Effector CD4-positive, alpha-beta T cell (primary cell): ENCODE data around the gene CCDC102B.
"Not testable (repeated sequence)": the region's sequence is repeated elsewhere in the genome, so short reads cannot be mapped to it uniquely, and the experiment has no call there.

ENCODE experiments used
- DNase-seq: peaks from one replicate; pipeline ENCODE4 v3.0.0-alpha.2; 2020

Gene CCDC102B

DNA sequence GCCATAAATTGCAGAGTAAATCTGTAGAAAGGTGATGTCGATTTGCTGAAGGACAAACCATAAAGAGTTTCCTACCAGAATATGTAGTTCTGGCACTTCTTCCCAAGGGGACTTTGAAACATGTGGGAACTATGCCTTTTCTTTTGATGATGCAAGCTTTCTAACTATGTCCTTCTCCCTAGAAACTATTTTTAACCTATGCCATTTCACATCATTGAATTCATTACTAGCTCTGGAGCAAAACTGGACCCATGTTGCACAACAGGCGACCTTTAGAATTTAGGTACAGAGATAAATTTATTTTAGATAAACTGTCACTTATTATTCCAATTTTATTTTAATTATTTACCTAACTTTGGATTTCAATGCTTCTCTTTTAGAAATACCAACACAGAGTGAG, 186.5 kb downstream of the CCDC102B start:
- DNase-seq = no peak

DNA sequence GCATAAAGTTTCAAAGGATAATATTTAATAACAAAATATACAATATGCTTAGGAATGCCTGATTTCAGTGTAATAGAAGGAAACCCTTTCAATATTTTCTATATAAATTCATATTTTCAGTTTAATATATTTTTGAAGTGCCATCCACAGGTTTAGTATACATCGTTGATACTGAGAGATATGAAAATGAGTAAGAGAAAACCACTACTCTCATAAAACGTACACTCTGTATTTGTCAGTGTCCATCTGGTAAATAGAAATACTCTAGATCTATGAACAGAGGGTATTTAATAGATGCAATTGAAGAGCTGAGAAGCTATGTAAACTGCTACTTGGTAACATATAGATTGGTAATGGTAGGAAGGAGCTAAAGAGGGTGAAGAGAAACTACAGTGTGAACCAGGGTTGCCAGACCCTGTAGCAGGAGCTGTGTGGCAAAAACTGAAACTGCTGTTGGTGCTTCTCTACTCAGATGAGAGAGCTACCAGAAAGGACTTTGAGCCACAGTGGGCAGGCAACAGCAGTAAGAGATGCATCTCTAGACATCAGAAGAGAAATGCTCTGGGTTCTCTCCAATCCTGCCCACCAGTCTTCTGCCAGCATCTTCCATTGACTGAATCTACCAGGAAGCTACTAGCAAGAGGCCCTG, 187.4 kb downstream of the CCDC102B start:
- DNase-seq = no peak

DNA sequence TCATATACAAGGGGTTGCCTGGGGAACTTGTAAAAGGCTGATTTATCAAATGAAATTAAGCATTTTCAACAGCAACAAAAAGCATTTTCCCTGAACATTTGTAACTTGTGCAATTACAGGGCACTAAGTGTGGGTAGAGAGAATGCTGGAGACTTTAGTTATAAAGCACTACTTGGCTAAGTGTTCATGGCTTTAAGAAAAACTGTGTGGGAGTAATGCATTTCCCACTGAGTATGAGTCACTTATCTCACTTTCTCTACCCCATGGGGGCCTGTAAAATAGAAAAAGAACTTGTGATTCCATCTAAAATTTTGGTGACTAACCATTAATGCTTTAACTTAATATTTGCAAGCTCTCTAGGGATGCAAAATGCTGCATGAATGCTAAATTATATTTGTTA, 193.4 kb downstream of the CCDC102B start:
- no peak for DNase-seq

DNA sequence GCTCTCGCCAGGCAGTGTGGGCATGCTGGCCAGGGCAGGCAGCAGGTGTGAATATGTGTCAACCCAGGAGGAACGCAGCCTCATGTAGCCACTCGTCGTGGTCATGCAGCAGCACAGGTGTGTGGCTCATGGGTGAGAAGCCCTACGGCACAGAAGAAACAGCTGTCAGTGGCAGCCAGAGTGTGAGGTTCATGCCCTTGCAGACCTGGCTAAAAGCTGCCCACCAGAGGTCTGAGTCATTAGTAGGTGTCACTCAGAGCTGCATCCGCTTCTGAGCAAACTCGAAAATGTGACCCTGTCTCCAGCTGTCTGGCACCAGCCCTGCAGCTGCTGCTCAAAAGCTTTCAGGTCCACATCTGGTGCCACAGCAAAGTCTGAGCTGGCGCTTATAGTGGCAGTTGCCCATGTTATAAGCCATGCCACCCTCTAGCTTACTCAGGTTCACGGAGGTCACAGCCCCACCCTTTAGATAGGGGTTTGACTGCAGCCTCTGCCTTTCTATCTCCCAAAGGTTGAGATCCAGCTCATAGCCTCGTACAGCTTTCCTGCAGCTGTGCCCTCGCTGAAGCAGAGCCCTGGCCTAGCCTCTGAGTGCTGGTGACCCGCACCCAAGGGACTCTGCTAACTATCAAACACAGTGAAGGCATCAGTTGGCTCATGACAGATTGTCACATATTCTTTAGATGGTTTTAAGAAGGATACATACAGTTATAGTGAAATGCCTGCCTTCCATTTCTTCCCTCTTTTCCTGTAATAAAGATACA, 195.0 kb downstream of the CCDC102B start:
- DNase-seq = no peak

DNA sequence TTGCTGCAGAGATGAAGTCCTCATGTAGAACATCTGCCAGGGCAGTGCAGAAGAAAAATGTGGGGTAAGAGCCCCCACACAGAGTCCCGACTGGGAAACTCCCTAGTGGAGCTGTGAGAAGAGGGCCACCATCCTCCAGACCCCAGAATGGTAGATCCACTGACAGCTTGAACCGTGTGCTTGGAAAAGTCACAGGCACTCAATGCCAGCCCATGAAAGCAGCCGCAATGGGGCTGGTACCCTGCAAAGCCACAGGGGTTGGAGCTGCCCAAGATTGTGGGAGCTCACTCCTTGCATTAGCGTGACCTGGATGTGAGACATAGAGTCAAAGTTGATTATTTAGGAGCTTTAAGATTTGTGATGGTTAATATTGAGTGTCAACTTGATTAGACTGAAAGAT, 197.8 kb downstream of the CCDC102B start:
- DNase-seq = no peak

DNA sequence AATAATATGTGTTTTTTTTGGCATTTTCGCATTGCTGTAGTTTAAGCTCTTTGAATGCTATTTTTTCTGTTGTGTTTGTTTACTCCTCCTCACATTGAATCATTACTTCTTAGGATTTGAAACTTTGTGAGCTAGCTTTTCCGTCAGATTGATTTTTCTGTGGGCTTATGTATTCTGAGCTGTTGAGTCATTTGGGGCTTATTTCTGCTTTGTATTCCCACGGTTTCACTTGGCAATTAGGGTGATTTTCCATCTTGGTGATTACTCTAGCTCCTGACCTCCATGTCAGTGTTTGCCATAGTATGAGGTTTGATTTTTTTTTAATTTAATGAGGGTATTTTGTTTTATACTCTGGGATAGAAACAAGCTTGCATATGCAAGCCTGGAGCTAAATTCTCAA, 200.0 kb downstream of the CCDC102B start:
- no peak for DNase-seq

DNA sequence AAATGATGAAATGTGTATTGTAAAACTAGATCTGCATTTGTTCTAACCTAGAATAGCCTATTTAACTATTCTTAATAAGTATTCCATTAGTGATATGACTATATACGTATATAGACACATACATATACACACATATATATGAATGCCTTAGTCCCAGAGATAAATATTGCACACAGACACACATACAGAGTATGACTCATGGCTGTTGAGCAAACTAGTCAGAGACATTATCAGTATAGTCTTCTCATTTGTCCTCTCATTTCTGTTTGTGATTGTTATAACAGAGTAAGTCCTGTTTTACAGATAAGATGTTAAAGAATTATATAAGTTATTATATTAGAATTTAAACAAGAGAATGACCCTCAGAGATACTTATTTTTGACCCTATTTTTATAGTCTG, 202.5 kb downstream of the CCDC102B start:
- DNase-seq = no peak

DNA sequence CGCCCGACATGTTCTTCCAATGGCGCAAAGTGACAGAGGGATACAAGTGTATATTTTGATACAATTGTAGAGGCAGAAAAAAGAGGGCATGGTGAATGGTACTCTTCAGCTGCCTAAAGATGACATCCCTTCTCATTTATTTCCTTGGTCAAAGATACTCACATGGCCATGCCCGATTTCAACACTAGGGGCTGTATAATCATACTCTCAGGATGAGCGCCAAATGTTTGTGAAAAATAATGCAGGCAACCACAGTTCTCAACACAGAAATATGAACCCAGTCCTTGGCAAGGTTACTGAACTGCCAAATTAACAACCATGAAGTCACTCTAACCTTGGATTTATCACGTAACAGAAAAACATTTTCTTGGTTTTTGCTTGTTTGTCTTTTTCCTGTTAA, 204.4 kb downstream of the CCDC102B start:
- no peak for DNase-seq

DNA sequence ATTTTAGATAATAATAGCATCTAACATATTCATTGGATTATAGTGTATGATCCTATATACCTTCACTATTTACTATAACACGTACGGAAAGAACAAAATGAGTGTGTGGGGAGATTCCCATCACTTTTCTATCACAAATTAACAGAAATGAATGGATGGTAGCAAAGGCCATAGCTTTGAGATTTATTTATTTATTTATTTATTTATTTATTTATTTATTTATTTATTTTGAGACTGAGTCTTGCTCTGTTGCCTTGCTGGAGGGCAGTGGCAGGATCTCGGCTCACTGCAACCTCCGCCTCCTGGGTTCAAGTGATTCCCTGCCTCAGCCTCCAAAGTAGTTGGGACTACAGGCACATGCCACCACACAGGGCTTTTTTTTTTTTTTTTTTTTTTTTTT, 208.3 kb downstream of the CCDC102B start:
- not testable (repeated sequence) for DNase-seq

DNA sequence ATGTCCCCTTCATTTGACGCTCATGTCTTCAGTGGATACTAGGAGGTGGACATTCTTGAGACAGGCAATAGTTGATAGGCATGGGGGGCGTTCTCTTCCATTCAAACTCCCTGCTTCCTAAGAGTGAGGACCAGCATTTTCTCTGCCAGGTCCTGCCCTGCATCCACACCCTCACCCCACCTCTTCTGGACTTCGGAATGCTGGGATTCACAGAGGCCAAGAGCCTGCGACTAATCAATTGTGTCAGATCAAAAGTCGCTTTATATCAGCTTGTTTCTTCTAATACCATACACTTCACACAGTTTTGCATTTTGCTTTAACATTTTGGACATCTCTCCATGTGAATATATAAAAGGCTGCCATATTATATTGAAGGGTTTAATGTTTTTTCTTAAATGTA, 210.7 kb downstream of the CCDC102B start:
- no peak for DNase-seq

DNA sequence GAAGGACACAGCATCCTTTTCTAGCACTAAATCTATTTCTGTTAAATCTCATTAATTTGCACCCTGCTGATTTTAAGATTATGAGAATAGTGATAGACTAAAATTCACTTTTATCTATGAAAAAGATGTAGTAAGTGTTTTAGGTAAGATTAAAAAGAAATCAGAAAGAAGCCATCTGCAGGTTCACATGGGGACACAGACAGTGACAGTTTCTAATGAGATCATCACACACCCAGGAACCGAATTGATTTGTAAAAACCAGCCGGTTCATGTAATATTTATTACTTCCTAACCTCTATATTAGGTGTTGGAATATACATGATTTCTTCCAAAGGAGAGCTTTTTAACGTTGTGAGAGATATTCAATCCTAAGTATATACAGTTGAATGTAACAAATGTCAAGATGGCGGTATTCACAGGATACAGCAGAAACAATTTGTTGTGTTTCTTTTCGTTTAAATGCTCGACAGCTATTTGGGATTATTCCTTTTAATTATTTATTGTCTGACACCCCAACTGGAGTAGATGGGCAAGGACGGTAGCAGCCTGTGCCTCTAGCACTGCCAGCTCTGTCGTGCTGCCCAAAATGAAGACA, 223.4 kb downstream of the CCDC102B start:
- no peak for DNase-seq

DNA sequence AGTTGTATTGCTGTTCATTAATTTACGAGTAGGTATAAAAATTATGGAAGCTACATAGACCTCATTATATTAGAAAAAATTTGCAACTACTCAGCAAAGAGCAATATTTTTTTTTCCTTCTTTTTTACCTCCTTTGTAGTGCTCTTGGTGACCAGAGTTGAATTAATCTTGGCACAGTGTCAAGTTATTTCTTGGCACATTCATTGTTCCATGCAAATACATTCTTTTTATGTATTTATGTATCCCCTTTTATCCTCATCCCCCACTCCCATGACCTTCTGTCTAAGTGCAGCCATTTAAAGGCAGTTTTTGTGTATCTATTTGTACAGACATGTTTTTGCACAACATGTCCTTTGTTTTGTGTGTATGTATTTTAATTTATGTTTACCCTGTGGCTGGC, 224.5 kb downstream of the CCDC102B start:
- no peak for DNase-seq

DNA sequence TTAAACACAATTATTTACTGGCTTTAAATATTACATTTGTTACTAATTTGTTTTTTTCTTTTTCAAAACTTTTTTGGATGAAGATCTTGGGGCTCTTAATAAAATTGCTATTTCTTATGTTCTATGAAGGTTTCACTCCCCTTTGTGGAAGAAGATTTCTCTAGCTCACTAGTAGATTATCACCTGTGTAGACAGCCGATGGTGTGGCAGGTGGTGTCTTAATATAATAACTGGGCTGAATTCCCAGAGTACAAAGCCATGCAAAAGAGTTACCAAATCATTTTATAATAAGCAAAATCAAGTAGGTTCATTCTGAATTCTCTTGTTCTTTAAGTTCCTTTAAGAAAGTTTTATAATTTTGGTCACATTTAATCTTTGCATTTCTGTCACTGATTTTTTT, 233.7 kb downstream of the CCDC102B start:
- DNase-seq = no peak

DNA sequence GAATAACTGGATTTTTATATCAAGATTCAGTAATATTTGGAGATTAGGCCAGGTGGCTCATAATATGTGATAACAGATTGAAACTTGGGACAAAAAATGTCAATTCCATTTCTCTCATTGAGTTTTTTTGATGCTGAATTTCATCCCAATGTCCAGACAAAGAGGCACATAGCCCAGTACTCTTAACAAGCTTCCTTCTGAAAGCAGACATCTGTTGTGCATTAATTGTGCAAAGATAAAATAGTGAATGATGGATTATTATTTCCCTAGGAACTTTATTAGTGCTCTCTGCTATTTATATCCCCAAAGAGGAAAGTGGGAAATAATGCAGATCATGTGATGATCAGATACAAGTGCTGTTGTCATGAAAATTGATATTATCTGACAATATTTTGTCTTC, 234.1 kb downstream of the CCDC102B start:
- no peak for DNase-seq

DNA sequence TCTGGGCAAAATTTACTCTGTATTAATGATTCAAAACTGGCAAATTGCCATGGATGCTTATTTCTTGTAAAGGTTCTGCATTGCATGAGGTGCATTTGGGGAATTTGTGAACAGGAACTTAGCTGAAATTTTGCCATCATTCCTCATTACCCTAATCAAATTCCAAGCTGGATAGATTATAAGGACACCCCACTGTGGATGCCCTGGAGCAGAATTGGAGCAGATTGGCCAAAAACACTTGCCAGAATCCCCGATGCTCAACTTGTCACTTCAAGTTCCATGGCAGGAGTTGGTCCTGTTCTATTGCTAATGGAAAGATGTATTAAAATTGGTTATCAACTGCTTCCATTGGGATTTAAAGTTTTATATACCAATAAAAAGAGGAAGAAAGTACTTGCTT, 237.9 kb downstream of the CCDC102B start:
- DNase-seq = no peak

DNA sequence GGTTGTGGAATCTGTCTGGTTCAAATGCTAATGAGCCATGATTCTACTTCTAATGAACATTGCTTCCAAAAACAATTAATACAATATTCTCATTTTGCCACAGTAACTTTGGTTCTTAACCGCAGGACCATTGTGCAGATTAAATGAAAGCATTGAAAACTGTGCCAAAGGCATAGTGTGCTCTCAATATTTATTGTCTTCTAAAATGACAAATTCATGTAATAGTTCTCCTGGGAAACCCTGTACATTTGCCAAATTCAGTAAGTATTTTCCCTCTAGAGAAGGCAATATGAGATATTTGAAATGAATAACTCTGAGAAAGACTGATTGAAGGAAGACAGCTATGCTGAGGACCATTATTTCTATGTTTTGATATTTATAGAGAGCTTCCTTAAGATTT, 246.3 kb downstream of the CCDC102B start:
- no peak for DNase-seq

DNA sequence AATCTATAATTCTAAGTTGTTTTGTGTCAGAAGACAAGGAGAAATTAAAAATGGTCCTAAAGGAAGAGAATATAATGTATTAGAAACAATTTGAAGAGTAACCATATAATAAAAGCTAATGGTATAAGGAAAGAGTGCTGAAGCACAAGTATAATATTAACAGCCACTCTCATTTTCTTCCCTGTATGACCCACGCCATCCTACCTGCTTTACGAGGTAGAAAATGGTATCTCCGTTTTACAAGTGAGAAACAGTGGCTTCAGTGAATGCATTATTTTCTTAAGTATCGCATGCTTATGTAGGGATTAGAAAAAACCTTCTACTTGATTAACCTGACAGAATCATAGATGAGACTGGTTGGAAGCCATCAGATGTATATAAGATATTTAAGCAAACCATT, 266.2 kb downstream of the CCDC102B start:
- DNase-seq = no peak

DNA sequence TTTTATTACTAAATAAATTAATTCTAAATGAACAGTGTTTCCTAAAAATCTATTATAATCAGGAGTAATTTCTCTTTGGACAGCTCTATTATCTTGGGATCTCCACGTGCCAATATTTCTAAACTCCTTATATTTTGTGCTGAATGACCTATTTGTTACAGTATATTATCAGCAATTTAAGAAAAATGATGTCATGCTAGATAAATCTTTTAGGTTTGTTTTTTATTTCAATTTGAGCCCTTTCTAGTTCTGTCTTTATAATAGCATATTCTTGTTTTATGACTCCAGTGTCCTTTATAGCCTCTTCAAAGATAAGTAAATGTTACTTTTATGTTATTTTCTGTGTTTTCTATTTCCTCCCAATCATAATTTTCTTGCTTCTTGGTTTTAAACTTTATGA, 269.2 kb downstream of the CCDC102B start:
- DNase-seq = no peak

DNA sequence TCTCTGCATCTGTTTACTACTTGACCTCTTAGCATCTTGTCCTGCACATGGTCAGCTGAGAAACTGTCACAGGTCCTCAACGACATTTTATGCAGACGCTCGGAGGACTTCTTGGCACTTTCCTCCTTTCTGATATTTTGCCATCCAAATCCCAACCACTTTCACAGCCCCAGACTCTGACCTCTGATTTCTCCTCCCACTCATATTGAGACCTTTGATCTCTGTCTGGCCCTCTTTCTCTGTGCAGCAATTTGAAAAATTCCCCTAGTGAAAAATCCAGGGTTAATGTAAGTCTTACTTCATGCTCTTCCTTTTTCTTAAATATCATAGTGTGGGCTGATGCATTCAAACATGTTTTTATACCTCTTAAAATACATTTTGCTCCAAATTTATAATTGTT, 273.8 kb downstream of the CCDC102B start:
- no peak for DNase-seq

DNA sequence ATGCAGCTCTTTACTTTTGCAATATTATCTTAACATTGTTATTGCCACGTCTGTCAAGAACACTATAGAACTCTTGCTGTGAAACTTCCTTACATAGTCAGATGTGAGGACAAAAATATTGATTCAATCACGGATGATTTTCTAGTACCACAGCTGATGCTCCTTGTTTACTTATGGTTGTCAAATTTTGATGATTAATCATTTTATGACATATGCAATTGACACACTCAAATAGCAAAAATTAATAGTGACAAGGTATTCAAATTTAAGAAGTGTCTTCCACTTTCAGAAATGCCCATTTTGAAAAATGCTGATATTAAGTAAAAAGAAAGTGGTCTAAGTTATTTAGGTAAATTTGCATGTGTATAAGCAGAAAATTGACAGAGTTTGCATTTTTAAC, 284.0 kb downstream of the CCDC102B start:
- DNase-seq = no peak

DNA sequence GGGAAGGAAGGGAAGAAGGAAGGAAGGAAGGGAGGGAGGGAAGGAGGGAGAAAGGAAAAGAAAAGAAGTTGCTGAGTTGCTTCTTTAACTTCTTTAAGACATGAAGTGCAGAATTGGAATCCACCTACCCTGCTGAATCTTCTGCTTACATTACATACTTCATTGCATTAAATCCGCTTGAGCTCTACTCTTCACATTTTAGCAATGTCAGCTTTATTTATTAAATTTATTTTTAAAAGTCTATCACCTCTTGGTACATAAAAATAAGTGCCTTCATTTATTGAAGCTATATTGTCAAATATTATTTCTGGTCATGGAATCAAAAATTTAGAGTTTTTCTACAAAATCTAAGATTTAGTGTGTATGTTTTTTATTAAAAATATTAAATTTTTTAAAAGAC, 284.6 kb downstream of the CCDC102B start:
- no peak for DNase-seq

DNA sequence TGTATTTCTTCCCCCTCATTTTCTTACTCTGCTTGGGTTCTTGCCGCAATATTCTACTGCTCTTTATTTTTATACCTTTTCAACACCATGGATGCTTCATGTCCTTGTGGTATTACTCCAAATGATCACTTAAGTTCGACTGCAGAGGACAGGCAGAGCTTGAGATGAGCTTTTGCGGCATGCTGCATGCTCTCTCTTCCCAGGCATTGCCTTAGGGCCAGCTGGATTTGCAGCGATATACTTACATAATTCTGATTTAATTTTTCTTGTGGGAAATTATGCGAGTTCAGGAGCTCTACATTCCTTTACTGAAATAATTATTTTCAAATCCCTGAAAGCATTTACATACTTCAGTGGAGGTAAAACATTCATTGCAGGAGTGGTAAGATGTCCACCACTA, 288.1 kb downstream of the CCDC102B start:
- no peak for DNase-seq

DNA sequence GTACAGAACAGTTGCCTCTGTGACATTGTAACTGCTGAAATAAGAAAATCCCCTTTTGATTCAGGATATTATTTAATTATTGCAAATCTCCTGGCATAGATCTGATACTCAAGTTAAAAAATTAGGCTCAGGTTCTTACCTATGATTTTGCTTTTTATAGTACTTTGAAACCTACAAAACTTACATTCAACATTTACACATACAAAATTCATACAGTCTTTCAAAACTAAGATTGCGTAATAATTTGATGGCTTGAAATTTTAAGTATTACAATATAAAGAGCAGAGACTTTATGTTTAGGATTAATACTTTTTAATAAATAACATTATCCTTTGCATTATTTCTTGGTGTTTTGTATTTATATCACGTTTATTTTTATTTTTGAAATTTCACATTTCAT, 291.1 kb downstream of the CCDC102B start:
- DNase-seq = no peak

DNA sequence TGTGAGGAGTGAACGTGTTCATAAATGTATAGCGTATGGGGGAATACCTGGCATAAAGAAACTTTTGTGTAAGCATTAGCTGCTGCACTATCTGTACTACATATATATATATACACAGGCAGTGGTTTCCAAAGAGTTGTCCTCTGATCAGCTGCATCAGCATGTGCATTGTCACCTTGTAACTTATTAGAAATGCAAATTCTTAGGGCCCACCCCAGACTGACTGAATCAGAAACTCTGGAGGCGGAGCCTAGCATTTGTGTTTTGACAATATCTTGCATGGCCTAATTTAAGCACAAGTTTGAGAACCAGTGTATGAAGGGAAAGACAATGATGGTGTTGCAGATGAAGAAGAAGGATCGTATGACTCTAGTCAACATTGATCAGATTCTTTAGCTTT, 299.5 kb downstream of the CCDC102B start:
- DNase-seq = no peak

DNA sequence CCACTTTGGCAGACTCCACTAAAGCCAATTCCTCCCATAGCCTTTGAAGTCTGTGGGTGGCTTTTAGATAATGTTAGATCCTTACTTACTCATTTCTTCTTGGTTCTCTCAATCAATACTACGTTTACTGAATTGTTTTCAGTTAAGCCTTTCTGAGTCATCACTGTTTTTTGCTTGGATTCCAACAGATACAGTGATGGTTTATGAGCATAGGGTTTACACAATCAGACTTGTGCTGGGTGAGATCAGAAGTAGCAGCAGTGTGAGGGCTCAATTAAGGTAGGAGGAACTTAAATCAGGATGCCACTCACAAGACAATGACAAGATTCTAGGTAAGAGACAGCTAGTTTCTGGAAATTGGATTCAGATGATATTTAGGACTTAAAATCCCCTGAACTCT, 305.1 kb downstream of the CCDC102B start:
- no peak for DNase-seq
